Pons (tissue), 1 donor: ENCODE results near the gene PRM2.

Experiments used
- DNase-seq: peaks from one replicate; pipeline ENCODE4 v3.0.0-alpha.2; 2016; ENCODE audit warnings: low spot score

The PRM2 gene

GRCh38 chr16:11276143-11276895, at the start of gene PRM2:
PRM2 (minus strand) TSS chr16:11276480; CDS start chr16:11276370, 110 bp downstream.
- DNase-seq: no peak

DNA sequence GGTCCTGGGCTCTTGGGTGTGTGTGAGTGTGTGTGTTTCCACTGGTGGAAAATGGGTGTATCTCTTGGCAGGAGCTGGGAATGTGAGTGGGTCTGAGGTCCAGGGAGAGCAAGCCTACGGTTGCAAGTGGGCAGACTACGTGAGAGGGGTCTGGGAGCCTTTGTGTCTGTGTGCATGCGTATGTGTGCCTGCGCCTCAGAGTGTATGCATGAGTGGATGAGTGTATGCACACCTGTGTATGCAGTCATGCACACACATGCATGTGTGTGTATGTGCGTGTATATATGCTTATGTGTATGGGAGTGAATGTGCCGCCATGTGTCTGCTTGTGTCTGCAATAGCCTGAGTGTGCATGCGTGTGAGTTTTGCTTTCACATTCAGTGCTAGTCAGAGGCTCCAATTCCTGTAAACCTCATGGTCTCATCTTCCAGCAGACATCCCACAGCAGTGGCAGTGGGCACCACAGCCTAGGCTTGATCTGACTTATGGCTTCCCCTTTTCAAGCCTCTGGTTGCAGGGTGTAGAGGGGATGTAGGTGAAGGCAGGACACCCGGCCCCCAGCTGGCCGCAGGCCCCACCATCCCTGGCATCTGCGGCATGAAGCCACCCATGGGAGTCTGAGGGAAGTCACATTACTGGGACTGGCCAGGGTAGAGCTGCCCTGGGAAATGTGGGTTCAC, 49.3 kb upstream of the PRM2 start:
- no peak for DNase-seq

- no peak for DNase-seq
Observed at GRCh38 chr16:11323551-11324336, 47.5 kb upstream of the PRM2 start.

DNA sequence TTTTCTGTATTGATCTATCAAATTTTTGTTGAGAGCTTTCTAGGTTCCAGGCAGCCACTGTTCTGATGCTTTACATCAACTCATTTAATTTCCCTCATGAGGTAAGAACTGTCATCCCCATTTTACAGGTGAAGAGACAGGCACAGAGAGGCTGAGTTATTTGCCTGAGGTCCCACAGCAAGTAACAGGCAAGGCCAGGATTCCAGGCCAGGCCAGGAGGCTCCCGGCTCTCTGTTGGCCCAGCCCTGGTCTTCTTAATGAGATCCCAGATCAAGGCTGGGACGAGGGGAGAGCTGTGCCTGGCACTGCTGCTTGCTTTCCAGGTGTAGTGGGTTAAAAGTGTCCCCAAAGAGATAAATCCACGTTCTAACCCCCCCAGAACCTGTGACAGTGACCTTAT, 46.5 kb upstream of the PRM2 start:
- DNase-seq: no peak

GRCh38 chr16:11321662-11322061, 45.4 kb upstream of the PRM2 start:
- DNase-seq: no peak

GRCh38 chr16:11320170-11320569, 43.9 kb upstream of the PRM2 start:
- no peak for DNase-seq

DNA sequence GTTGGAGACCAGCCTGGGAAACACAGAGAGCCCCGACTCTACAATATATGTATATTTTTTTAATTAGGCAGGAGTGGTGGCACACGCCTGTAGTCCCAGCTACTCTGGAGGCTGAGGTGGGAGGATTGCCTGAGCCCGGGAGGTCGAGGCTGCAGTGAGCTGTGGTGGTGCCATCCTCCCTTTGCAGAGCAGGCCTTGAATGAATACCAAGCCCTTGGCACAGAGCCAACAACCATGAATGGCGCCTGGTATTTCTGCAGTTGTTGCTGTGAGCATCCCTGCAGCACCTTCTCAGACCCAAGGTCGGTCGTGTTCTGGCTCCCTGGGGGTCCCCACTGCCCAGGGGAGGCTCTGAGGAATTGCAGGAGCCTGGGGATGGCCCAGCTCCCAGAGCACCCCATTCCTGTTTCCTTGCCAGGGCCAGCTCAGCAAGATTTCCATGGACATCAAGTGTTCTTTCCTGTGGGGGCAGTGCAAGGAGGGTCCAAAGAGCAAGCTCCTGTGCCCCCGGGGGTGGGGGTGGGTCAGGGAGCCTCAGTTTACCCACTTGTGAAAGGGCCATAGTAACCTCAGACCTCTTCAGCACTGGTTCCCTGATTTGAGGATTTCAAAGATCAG, 43.4 kb upstream of the PRM2 start:
- no peak for DNase-seq

- no peak for DNase-seq
Observed at GRCh38 chr16:11318817-11319216, 42.5 kb upstream of the PRM2 start.

DNA sequence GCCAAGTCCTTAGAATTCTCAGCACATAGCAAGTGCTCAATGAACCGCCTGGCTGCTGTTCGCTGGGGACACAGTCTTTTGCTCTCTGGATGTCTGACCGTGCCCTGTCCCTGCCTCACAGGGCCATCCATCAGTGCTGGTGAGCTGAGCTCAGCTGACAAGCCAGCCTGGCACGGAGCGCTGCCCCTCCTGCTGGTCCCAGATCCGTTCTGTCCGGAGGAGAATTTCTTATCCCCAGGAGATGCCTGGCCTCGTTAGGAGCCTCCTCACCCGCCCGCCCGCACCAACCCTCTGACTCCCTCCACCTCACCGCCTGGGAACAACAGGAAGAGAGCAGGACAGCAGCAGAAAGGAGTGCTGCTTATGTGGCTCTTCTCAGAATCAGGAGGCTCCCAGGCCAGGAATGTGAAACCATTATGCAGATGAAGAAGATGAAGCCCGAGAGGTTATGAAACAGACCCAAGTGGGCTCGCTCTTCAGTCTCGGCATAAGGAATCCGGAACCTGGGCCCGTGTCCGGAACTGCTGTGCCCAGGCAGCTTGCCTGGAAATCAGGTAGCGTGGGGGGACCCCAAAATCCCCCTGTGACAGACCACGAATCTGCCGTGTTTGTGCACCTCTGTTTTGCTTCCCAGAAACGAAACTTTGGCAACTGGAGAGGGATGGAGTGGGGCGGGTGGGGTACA, 40.2 kb upstream of the PRM2 start:
- no peak for DNase-seq

GRCh38 chr16:11315510-11315909, 39.2 kb upstream of the PRM2 start:
- DNase-seq: no peak

GRCh38 chr16:11314309-11314894, 38.1 kb upstream of the PRM2 start:
- no peak for DNase-seq

GRCh38 chr16:11313493-11314308, 37.4 kb upstream of the PRM2 start:
- DNase-seq: no peak

DNA sequence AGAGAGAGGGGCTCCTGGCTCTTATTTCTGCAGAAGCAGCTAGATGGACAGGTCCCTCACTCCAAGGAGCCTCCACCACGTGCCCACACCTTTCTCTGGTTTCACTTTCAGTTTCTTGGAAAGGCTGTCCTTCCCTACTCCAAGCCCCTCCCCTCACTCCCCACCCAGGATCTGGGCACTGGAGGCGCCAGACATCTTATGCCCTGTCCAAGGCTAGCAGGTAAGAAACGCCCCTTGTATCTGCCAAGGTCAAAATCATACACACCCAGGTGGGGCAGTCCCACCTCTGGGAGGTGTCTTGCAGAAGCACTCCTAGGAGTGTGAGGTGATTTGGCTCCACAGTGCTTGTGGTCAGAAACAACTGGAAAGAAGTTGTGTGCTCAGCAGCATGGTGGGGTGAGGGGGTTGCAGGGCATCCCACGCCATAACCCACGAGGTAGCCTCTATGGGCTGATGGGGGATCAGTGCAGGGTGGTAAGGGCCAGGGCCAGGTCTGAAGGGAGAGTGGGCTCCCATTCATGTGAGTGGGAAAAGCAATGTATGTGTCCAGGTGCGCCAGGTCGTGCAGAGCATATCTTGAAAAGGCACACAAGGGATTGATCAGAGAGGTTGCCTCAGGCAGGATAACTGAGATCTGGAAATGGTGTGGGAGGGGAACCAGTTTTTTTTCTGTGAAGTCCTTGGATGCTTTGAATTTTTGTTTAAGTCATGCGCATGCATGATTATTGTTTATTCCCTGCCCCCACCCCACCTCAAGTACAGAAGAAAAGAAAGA, 36.6 kb upstream of the PRM2 start:
- DNase-seq: no peak

DNA sequence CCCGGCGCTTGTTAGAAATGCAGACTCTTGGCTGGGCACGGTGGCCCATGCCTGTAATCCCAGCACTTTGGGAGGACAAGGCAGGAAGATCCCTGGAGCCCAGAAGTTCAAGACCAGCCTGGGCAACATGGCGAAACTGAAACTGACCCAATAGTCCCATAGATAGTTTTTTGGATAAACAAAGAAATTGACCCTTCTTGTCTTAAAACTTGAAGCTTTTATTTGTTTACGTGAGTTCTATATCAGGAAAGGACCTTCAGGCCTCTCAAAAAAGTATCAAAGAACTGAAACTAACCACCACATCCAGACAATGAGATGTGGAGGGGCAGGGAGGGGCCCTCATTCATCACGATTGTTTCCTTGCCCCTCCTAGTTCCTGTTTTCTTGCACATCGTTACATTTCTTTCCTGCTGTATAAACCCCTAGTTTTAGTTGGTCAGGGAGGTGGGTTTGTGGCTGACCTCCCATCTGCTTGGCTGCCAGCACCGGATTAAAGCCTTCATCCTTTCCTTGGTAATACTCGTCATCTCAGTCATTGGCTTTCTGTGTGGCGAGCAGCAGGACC, 34.8 kb upstream of the PRM2 start:
- no peak for DNase-seq

- DNase-seq: no peak
Observed at GRCh38 chr16:11310634-11310977, 34.3 kb upstream of the PRM2 start.

DNA sequence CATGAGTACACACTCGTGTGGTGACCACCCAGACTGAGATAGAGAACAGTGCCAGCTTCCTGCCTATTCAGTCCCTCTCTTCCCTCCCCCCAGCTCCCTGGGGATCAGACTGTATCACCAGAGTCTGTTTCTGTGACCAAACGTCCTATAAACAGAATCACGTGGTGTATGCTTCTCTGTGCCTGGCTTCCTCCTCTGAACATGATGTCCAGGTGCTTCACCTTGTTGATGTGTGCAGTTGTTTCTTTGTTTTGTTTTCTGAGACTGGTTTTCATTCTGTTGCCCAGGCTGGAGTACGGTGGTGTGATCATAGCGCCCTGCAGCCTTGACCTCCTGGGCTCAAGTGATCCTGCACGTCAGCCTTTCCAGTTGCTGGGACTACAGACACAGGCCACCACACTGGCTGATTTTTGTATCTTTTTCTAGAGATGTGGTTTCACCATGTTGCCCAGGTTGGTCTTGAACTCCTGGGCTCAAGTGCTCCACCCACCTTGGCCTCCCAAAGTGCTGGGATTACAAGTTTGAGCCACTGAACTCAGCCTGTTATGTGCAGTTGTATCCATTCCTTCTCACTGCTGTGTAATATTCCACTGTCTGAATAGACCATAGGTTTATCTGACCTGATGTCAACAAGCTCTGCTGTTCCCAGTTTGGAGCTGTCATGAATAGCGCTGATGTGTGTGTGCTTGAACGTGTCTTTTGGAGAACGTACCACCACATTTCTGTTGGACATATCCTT, 33.8 kb upstream of the PRM2 start:
- DNase-seq: no peak

GRCh38 chr16:11308493-11309283, 32.4 kb upstream of the PRM2 start:
- no peak for DNase-seq
